A549 treated with DMSO at 1 μM for 4 hours (cell line): ENCODE data around the gene FNDC8. TPM values are rescaled to one million over a fixed set of nuclear protein-coding genes. Genes with fewer than 3 reads are reported as not detected.

ENCODE experiments used
- total RNA-seq: library from RNA; stranded (reverse); fragments of 200-300 nt; extraction: Qiagen RNA extraction; gene quantifications from 5 replicates; pipeline ENCODE4 v1.2.3, GENCODE V29; 2022; ENCODE audit warnings: low read depth

The FNDC8 gene
- total RNA-seq: 0.07 to 0.09 TPM in 2 of 5 replicates, not detected in the others

GRCh38 chr17:35121315-35121714 is at the start of gene FNDC8:
Gene FNDC8, plus strand, starts transcription at chr17:35121615. Its CDS starts 79 bp downstream, at chr17:35121694.

GRCh38 chr17:35119370-35120165 is 1.8 kb upstream of the FNDC8 start, which contains the start of gene RAD51D:
Gene RAD51D, minus strand, starts transcription at chr17:35119860. Its CDS starts 247 bp downstream, at chr17:35119613.

GRCh38 chr17:35141681-35142466 is 20.5 kb downstream of the FNDC8 start, which contains the start of gene NLE1:
Gene NLE1, minus strand, starts transcription at chr17:35142303. Its CDS starts 28 bp downstream, at chr17:35142275.

GRCh38 chr17:35147375-35147905 is 26.0 kb downstream of the FNDC8 start, which contains the start of gene UNC45B:
Gene UNC45B, plus strand, starts transcription at chr17:35147817. Its CDS starts 447 bp downstream, at chr17:35148264.

Other genes with a start within 250 kb of the FNDC8 start
- gene CCT6B, start 160.2 kb upstream of the FNDC8 start, total RNA-seq: 1.0 to 3.2 TPM (median 1.6 TPM) in 5 replicates
- 13.7 to 16.7 TPM (median 15.2 TPM) in 5 replicates for gene ZNF830, start 160.1 kb upstream of the FNDC8 start, total RNA-seq
- 17.1 to 22.1 TPM (median 18.5 TPM) in 5 replicates for gene LIG3, start 141.1 kb upstream of the FNDC8 start, total RNA-seq
- 50.6 to 59.8 TPM (median 57.8 TPM) in 5 replicates for gene RFFL, start 57.9 kb upstream of the FNDC8 start, total RNA-seq
- 23.2 to 30.6 TPM (median 28.4 TPM) in 5 replicates for gene RAD51D, start 1.8 kb upstream of the FNDC8 start, total RNA-seq
- 38.1 to 42.6 TPM (median 39.4 TPM) in 5 replicates for gene NLE1, start 20.7 kb downstream of the FNDC8 start, total RNA-seq
- gene UNC45B, start 26.2 kb downstream of the FNDC8 start, total RNA-seq: not detected in 5 replicates
- gene SLC35G3, start 72.8 kb downstream of the FNDC8 start, total RNA-seq: not detected in 5 replicates
- gene SLFN5, start 121.5 kb downstream of the FNDC8 start, total RNA-seq: 2.7 to 3.8 TPM (median 3.0 TPM) in 5 replicates